ENCODE data around the gene RALGPS2. TPM values are rescaled to one million over a fixed set of nuclear protein-coding genes. Genes with fewer than 3 reads are reported as not detected.

RALGPS2 gene
- total and polyA plus RNA-seq, 2 of the 13 experiments (the other 11 are each of a cell fraction or from before 2014, with no cell fraction given) = 15.6 to 36.0 TPM

DNA sequence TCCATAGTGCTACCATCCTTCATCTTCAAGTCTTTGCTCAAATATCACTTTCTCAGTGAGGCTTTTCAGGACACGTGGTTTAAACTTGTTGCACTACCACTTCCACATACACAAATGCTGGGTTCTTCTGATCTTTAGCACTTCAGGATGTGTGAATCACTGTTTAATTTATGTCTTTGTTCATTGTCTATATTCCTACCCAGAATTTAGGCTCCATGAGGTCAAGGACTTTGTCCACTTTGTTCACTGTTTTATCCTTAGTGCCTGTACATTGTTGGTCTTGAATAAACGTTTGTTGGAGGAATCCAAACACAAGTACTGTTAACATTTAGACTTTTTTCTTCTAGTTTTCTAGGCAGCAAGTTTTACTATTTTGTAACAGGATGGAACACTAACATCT, 42.6 kb upstream of the RALGPS2 start (continued):
- TF ChIP-seq, protein P1, sequence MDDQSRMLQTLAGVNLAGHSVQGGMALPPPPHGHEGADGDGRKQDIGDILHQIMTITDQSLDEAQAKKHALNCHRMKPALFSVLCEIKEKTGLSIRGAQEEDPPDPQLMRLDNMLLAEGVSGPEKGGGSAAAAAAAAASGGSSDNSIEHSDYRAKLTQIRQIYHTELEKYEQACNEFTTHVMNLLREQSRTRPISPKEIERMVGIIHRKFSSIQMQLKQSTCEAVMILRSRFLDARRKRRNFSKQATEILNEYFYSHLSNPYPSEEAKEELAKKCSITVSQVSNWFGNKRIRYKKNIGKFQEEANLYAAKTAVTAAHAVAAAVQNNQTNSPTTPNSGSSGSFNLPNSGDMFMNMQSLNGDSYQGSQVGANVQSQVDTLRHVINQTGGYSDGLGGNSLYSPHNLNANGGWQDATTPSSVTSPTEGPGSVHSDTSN (CRISPR knock-in tag; IDR thresholded peaks at IDR 0.05; ENCODE audit: borderline replicate concordance) = no peak
- TF ChIP-seq ZFP36L1 (CRISPR knock-in tag; IDR thresholded peaks at IDR 0.05) (0 out of 2 replicates have a peak, but pooled peaks have one; percentile 70), TERF1 (CRISPR knock-in tag; IDR thresholded peaks at IDR 0.05) (no peak), FOXJ3 (CRISPR knock-in tag; IDR thresholded peaks at IDR 0.05; ENCODE audit: borderline replicate concordance) (peak; percentile 85; the same call in 1 of the 2 replicates), MNT (IDR thresholded peaks at IDR 0.05) (peak; percentile 61), HOXA5 (CRISPR knock-in tag; IDR thresholded peaks at IDR 0.05) (no peak), ARHGAP35 (CRISPR knock-in tag; IDR thresholded peaks at IDR 0.05; ENCODE audit: borderline replicate concordance) (no peak), SRY (CRISPR knock-in tag; IDR thresholded peaks at IDR 0.05) (no peak), ZNF280B (CRISPR knock-in tag; IDR thresholded peaks at IDR 0.05; ENCODE audit: borderline replicate concordance) (no peak), CENPT (CRISPR knock-in tag; IDR thresholded peaks at IDR 0.05; ENCODE audit: low read depth) (no peak), ZNF24 (IDR thresholded peaks at IDR 0.05) (no peak), NBN (conservative IDR thresholded peaks at IDR 0.05) (no peak), PAF1 (CRISPR knock-in tag; IDR thresholded peaks at IDR 0.05) (no peak), SKI (IDR thresholded peaks at IDR 0.05; ENCODE audit: partially characterized antibody) (peak; percentile 16), ZKSCAN5 (CRISPR knock-in tag; IDR thresholded peaks at IDR 0.05) (no peak), HNRNPL (IDR thresholded peaks at IDR 0.05; ENCODE audit: low read depth, low read length) (no peak), DNMT3B (CRISPR knock-in tag; conservative IDR thresholded peaks at IDR 0.05) (peak; percentile 62; the same call in 1 of the 2 replicates), KDM2A (CRISPR knock-in tag; IDR thresholded peaks at IDR 0.05; ENCODE audit: borderline replicate concordance, low read depth) (no peak), ZKSCAN8 (CRISPR knock-in tag; IDR thresholded peaks at IDR 0.05; ENCODE audit: borderline replicate concordance) (no peak; the same call in 1 of the 2 replicates), UBTF (CRISPR knock-in tag; IDR thresholded peaks at IDR 0.05) (no peak)
- TF ChIP-seq, protein P2, sequence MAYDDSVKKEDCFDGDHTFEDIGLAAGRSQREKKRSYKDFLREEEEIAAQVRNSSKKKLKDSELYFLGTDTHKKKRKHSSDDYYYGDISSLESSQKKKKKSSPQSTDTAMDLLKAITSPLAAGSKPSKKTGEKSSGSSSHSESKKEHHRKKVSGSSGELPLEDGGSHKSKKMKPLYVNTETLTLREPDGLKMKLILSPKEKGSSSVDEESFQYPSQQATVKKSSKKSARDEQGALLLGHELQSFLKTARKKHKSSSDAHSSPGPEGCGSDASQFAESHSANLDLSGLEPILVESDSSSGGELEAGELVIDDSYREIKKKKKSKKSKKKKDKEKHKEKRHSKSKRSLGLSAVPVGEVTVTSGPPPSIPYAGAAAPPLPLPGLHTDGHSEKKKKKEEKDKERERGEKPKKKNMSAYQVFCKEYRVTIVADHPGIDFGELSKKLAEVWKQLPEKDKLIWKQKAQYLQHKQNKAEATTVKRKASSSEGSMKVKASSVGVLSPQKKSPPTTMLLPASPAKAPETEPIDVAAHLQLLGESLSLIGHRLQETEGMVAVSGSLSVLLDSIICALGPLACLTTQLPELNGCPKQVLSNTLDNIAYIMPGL (CRISPR knock-in tag; IDR thresholded peaks at IDR 0.05; ENCODE audit: borderline replicate concordance in 1 of 2, low read depth in 1 of 2) = no peak

Data from HepG2 (cell line).